H9 (cell line): ENCODE results near the gene ELF3. TPM values are rescaled to one million over a fixed set of nuclear protein-coding genes. Genes with fewer than 3 reads are reported as not detected.

ENCODE experiments used
- DNase-seq: peaks from one replicate; pipeline ENCODE4 v3.0.0-alpha.2; 2017
- H2AFZ ChIP-seq: one replicate; pipeline ENCODE4 v1.6.1; 2013; ENCODE audit warnings: mild to moderate bottlenecking, low read length, control low read depth, moderate library complexity
- H2AK5ac ChIP-seq: 2 replicates; pipeline ENCODE4 v1.6.1; 2013; ENCODE audit warnings: low read length, control low read depth, mixed read lengths; ENCODE audit not compliant: insufficient read length
- H2BK120ac ChIP-seq: one replicate; pipeline ENCODE4 v1.6.1; 2013; ENCODE audit warnings: low read depth, mild to moderate bottlenecking, low read length, control low read depth, inconsistent platforms; ENCODE audit not compliant: poor library complexity, severe bottlenecking
- H2BK12ac ChIP-seq: 2 replicates; pipeline ENCODE4 v1.6.1; 2013; ENCODE audit warnings: low read length, control low read depth, mixed read lengths, low read depth; ENCODE audit not compliant: insufficient read length
- H2BK15ac ChIP-seq: 2 replicates; pipeline ENCODE4 v1.6.1; 2013; ENCODE audit warnings: low read depth, low read length, control low read depth
- H2BK20ac ChIP-seq: one replicate; pipeline ENCODE4 v1.6.1; 2013; ENCODE audit warnings: low read depth, mild to moderate bottlenecking, low read length, control low read depth, inconsistent platforms; ENCODE audit not compliant: poor library complexity, severe bottlenecking
- H2BK5ac ChIP-seq: 2 replicates; pipeline ENCODE4 v1.6.1; 2013; ENCODE audit warnings: low read length, control low read depth, mixed read lengths; ENCODE audit not compliant: insufficient read length
- H3K14ac ChIP-seq: 2 replicates; pipeline ENCODE4 v1.6.1; 2013; ENCODE audit warnings: low read length, control low read depth; ENCODE audit not compliant: insufficient read depth
- H3K18ac ChIP-seq: 2 replicates; pipeline ENCODE4 v1.6.1; 2013; ENCODE audit warnings: low read depth, mild to moderate bottlenecking, mixed read lengths, low read length, control low read depth; ENCODE audit not compliant: insufficient read length
- H3K23ac ChIP-seq: 2 replicates; pipeline ENCODE4 v1.6.1; 2013; ENCODE audit warnings: low read length, control low read depth, mixed read lengths, low read depth; ENCODE audit not compliant: insufficient read length
- H3K23me2 ChIP-seq: 2 replicates; pipeline ENCODE4 v1.6.1; 2013; ENCODE audit warnings: low read depth, mild to moderate bottlenecking, mixed read lengths, low read length, control low read depth; ENCODE audit not compliant: insufficient read length, poor library complexity, severe bottlenecking
- H3K27ac ChIP-seq: 2 replicates; pipeline ENCODE4 v1.5.1; 2013; ENCODE audit warnings: low read length, control low read depth, mixed read lengths, low read depth; ENCODE audit not compliant: insufficient read length
- H3K27me3 ChIP-seq: 2 replicates; pipeline ENCODE4 v1.6.1; 2013; ENCODE audit warnings: low read length, control low read depth, inconsistent platforms; ENCODE audit not compliant: insufficient read depth
- H3K4ac ChIP-seq: 2 replicates; pipeline ENCODE4 v1.6.1; 2013; ENCODE audit warnings: low read depth, mild to moderate bottlenecking, control low read depth, inconsistent platforms, low read length, moderate library complexity
- H3K4me1 ChIP-seq: 2 replicates; pipeline ENCODE4 v1.6.1; 2013; ENCODE audit warnings: low read length, control low read depth, inconsistent platforms; ENCODE audit not compliant: insufficient read depth
- H3K4me2 ChIP-seq: 2 replicates; pipeline ENCODE4 v1.6.1; 2013; ENCODE audit warnings: low read length, control low read depth, mixed read lengths; ENCODE audit not compliant: insufficient read length, insufficient read depth
- H3K56ac ChIP-seq: 2 replicates; pipeline ENCODE4 v1.6.1; 2013; ENCODE audit warnings: low read depth, mild to moderate bottlenecking, mixed read lengths, low read length, control low read depth; ENCODE audit not compliant: insufficient read length
- H3K79me1 ChIP-seq: 2 replicates; pipeline ENCODE4 v1.6.1; 2013; ENCODE audit warnings: low read depth, mild to moderate bottlenecking, moderate library complexity, low read length, control low read depth, inconsistent platforms; ENCODE audit not compliant: insufficient read depth, poor library complexity, severe bottlenecking
- H3K79me2 ChIP-seq: 2 replicates; pipeline ENCODE4 v1.6.1; 2013; ENCODE audit warnings: low read length, control low read depth, inconsistent platforms; ENCODE audit not compliant: insufficient read depth
- H3K9ac ChIP-seq: 2 replicates; pipeline ENCODE4 v1.6.1; 2013; ENCODE audit warnings: low read length, control low read depth, mixed read lengths; ENCODE audit not compliant: insufficient read length; ENCODE audit errors: extremely low read depth
- H3K9me3 ChIP-seq: one replicate; pipeline ENCODE4 v1.6.1; 2013; ENCODE audit warnings: low read depth, low read length, inconsistent platforms; ENCODE audit not compliant: control insufficient read depth
- H3T11ph ChIP-seq: one replicate; pipeline ENCODE4 v1.6.1; 2013; ENCODE audit warnings: mild to moderate bottlenecking, low read length, control low read depth, inconsistent platforms
- H4K20me1 ChIP-seq: one replicate; pipeline ENCODE4 v1.6.1; 2013; ENCODE audit not compliant: control insufficient read depth, insufficient read length, insufficient read depth
- H4K5ac ChIP-seq: 2 replicates; pipeline ENCODE4 v1.6.1; 2013; ENCODE audit warnings: low read depth, mild to moderate bottlenecking, mixed read lengths, low read length, control low read depth; ENCODE audit not compliant: insufficient read length
- H4K8ac ChIP-seq: replicated peaks from 2 replicates; pipeline ENCODE4 v1.6.1; 2013; ENCODE audit warnings: low read length, control low read depth, mixed read lengths, low read depth; ENCODE audit not compliant: insufficient read length
- H4K91ac ChIP-seq: 2 replicates; pipeline ENCODE4 v1.6.1; 2013; ENCODE audit warnings: low read depth, mild to moderate bottlenecking, moderate library complexity, mixed read lengths, low read length, control low read depth; ENCODE audit not compliant: insufficient read length
- H3K27ac Mint-ChIP-seq, 3 experiments: 2 replicates in 2 of 3; 3 replicates in 1 of 3; pipeline ENCODE4 v1.8.0; 2020 to 2021; ENCODE audit warnings: mixed read lengths in 3 of 3, mild to moderate bottlenecking in 1 of 3, moderate library complexity in 1 of 3
- H3K27me3 Mint-ChIP-seq: 2 replicates; pipeline ENCODE4 v1.8.0; 2021; ENCODE audit warnings: low read depth, mild to moderate bottlenecking, moderate library complexity, mixed read lengths
- H3K36me3 Mint-ChIP-seq, 3 experiments: 2 replicates in 2 of 3; 3 replicates in 1 of 3; pipeline ENCODE4 v1.8.0; 2020 to 2021; ENCODE audit warnings: low read depth in 3 of 3, mixed read lengths in 3 of 3; ENCODE audit not compliant: insufficient read depth in 1 of 3
- H3K4me1 Mint-ChIP-seq, 2 experiments: 2 replicates each; pipeline ENCODE4 v1.8.0; 2020; ENCODE audit warnings: mixed read lengths in 2 of 2
- H3K4me3 Mint-ChIP-seq, 2 experiments: 2 replicates in 1 of 2; 3 replicates in 1 of 2; pipeline ENCODE4 v1.8.0; 2020 to 2021; ENCODE audit warnings: mild to moderate bottlenecking in 2 of 2, mixed read lengths in 2 of 2, moderate library complexity in 1 of 2
- H3K9me3 Mint-ChIP-seq, 2 experiments: 2 replicates in 1 of 2; 3 replicates in 1 of 2; pipeline ENCODE4 v1.8.0; 2020; ENCODE audit warnings: mild to moderate bottlenecking in 2 of 2, mixed read lengths in 2 of 2, moderate library complexity in 1 of 2
- WGBS: extraction: QIAGEN DNeasy Blood & Tissue Kit; methylation state at CpG from one replicate; pipeline ENCODE4 v1.1.7; 2013; ENCODE audit warnings: missing lambda C conversion rate, low lambda C conversion rate, mixed read lengths; ENCODE audit not compliant: insufficient read length; ENCODE audit errors: extremely low coverage; 5-methylcytosine and 5-hydroxymethylcytosine counted together
- total RNA-seq: library from RNA; stranded (reverse); gene quantifications from 2 replicates; pipeline ENCODE4 v1.2.1, GENCODE V29; 2021
- TF ChIP-seq, protein P1 (sequence below): fragments of 200-600 bp; sonication (generic); conservative IDR thresholded peaks from 3 replicates; pipeline ENCODE4 v1.8.0; 2021; ENCODE audit warnings: antibody characterized with exemption, mild to moderate bottlenecking

The ELF3 gene
- total RNA-seq, 1 experiment from 2014 or later: 10.4 TPM

DNA sequence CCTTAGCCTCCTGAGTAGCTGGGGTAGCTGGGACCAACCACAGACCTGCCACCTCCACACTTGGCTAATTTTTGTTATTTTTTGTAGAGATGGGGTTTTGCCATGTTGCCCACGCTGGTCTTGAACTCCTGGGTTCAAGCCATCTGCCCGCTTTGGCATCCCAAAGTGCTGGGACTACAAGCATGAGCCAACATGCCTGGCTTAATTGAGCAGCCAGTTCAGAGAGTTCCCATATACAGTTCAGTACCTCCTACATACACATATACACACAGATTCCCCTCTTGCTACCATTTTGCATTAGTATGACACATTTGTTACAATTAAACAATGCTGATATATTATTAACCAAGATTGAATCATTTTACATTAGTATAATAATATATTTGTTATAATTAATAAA, 25.0 kb upstream of the ELF3 start:
- H4K20me1 ChIP-seq: no peaks in the 10 kb centered on the region
- H3T11ph ChIP-seq: no peak overlapping the region
- H2BK20ac ChIP-seq: no peak overlapping the region
- no peak overlapping the region for H3K4me3 Mint-ChIP-seq
- H3K27ac Mint-ChIP-seq: no peak overlapping the region
- H3K9me3 ChIP-seq: no peaks in the 10 kb centered on the region
- no peaks in the 10 kb centered on the region; the same call in 1 of the 2 replicates for H3K4me1 ChIP-seq
- no peaks in the 10 kb centered on the region; the same call in 1 of the 2 replicates for H3K27me3 ChIP-seq
- no peak overlapping the region for H4K91ac ChIP-seq
- H2BK15ac ChIP-seq: no peak overlapping the region
- H3K36me3 Mint-ChIP-seq: peaks cover 13 to 28% (median 15%) of the 10 kb centered on the region in 3 experiments
- no peak overlapping the region for H2AFZ ChIP-seq
- no peak overlapping the region for H2BK5ac ChIP-seq
- WGBS: no CpG with 5 or more reads among the region's 2 CpGs
- no peak overlapping the region for H3K56ac ChIP-seq
- H2BK120ac ChIP-seq: no peak overlapping the region
- no peak overlapping the region for H3K4me2 ChIP-seq
- no peak overlapping the region for H3K18ac ChIP-seq
- H3K4me1 Mint-ChIP-seq: peaks cover 18 to 21% of the 10 kb centered on the region in 2 experiments
- H3K23ac ChIP-seq: no peak overlapping the region
- no peak overlapping the region for H3K14ac ChIP-seq
- no peak overlapping the region for H2AK5ac ChIP-seq
- H2BK12ac ChIP-seq: no peak overlapping the region
- H4K5ac ChIP-seq: no peak overlapping the region
- no peak overlapping the region for H4K8ac ChIP-seq
- no peak overlapping the region for H3K4ac ChIP-seq
- H3K79me2 ChIP-seq: peaks cover 7% of the 10 kb centered on the region; the same call in 1 of the 2 replicates
- DNase-seq: no peak
- H3K9me3 Mint-ChIP-seq: no peaks in the 10 kb centered on the region
- TF ChIP-seq, protein P1, sequence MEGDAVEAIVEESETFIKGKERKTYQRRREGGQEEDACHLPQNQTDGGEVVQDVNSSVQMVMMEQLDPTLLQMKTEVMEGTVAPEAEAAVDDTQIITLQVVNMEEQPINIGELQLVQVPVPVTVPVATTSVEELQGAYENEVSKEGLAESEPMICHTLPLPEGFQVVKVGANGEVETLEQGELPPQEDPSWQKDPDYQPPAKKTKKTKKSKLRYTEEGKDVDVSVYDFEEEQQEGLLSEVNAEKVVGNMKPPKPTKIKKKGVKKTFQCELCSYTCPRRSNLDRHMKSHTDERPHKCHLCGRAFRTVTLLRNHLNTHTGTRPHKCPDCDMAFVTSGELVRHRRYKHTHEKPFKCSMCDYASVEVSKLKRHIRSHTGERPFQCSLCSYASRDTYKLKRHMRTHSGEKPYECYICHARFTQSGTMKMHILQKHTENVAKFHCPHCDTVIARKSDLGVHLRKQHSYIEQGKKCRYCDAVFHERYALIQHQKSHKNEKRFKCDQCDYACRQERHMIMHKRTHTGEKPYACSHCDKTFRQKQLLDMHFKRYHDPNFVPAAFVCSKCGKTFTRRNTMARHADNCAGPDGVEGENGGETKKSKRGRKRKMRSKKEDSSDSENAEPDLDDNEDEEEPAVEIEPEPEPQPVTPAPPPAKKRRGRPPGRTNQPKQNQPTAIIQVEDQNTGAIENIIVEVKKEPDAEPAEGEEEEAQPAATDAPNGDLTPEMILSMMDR: no peak
- H3K27ac ChIP-seq: no peak overlapping the region
- H3K9ac ChIP-seq: no peak overlapping the region
- peaks cover 3% of the 10 kb centered on the region for H3K79me1 ChIP-seq
- peaks cover 9% of the 10 kb centered on the region for H3K23me2 ChIP-seq
- H3K27me3 Mint-ChIP-seq: peaks cover 11% of the 10 kb centered on the region
